HepG2 (cell line): ENCODE measurements around the gene GRAMD1A. TPM values are rescaled to one million over a fixed set of nuclear protein-coding genes. Genes with fewer than 3 reads are reported as not detected.

ENCODE experiments used
- CCAR2 ChIP-seq: fragments of 200-400 bp; formaldehyde crosslinking; optimal IDR thresholded peaks from 2 replicates; pipeline ENCODE3; 2018; ENCODE audit warnings: low read depth, mild to moderate bottlenecking, low read length, moderate library complexity
- HMG20A ChIP-seq: IDR thresholded peaks from 2 replicates; pipeline ENCODE4 v1.6.1; 2016; ENCODE audit warnings: borderline replicate concordance
- HNRNPH1 ChIP-seq: fragments of 200-400 bp; formaldehyde crosslinking; optimal IDR thresholded peaks from 2 replicates; pipeline ENCODE3; 2017; ENCODE audit warnings: mild to moderate bottlenecking, low read depth, low read length
- ISX ChIP-seq: sonication (generic); formaldehyde crosslinking; conservative IDR thresholded peaks from 2 replicates; pipeline ENCODE4 v1.5.0; 2020; ENCODE audit warnings: missing genetic modification reagents
- MTF2 ChIP-seq: sonication (generic); formaldehyde crosslinking; IDR thresholded peaks from 2 replicates; pipeline ENCODE4 v1.5.0; 2020; ENCODE audit warnings: missing genetic modification reagents, borderline replicate concordance
- SNAPC2 ChIP-seq: sonication (generic); formaldehyde crosslinking; IDR thresholded peaks from 2 replicates; pipeline ENCODE4 v1.8.1; 2022; ENCODE audit warnings: mild to moderate bottlenecking, missing genetic modification reagents
- WIZ ChIP-seq: sonication (generic); formaldehyde crosslinking; IDR thresholded peaks from 2 replicates; pipeline ENCODE4 v1.5.1; 2020; ENCODE audit warnings: mild to moderate bottlenecking, missing genetic modification reagents
- YEATS4 ChIP-seq: sonication (generic); formaldehyde crosslinking; IDR thresholded peaks from 2 replicates; pipeline ENCODE4 v1.4.0; 2020; ENCODE audit warnings: missing genetic modification reagents, borderline replicate concordance
- ZFP36 ChIP-seq: fragments of 150-350 bp; IDR thresholded peaks from 2 replicates; pipeline ENCODE4 v1.6.1; 2018; ENCODE audit warnings: borderline replicate concordance, low read length, low read depth; ENCODE audit not compliant: partially characterized antibody
- ZKSCAN8 ChIP-seq: IDR thresholded peaks from 2 replicates; pipeline ENCODE4 v1.6.1; 2016; ENCODE audit warnings: borderline replicate concordance, missing genetic modification reagents, missing compliant biosample characterization
- ZNF331 ChIP-seq: sonication (generic); formaldehyde crosslinking; IDR thresholded peaks from 2 replicates; pipeline ENCODE4 v1.4.0; 2020; ENCODE audit warnings: missing genetic modification reagents
- ZNF350 ChIP-seq: sonication (generic); formaldehyde crosslinking; IDR thresholded peaks from 2 replicates; pipeline ENCODE4 v1.4.0; 2020; ENCODE audit warnings: mild to moderate bottlenecking, low read depth, missing genetic modification reagents, borderline replicate concordance
- ZNF512 ChIP-seq: sonication (generic); formaldehyde crosslinking; IDR thresholded peaks from 2 replicates; pipeline ENCODE4 v1.4.0; 2020; ENCODE audit warnings: mild to moderate bottlenecking, missing genetic modification reagents
- ZNF629 ChIP-seq: sonication (generic); formaldehyde crosslinking; conservative IDR thresholded peaks from 2 replicates; pipeline ENCODE4 v1.5.0; 2020; ENCODE audit warnings: missing genetic modification reagents
- polyA plus RNA-seq, 8 experiments: library from polyadenylated mRNA; depleted of rRNA in 3 of 8; stranded (reverse) in 7 of 8; unstranded in 1 of 8; fragments of >200 nt; fragmentation: Illumina TruSeq in 4 of 8; extraction: Trizol in 4 of 8; gene quantifications; 2 replicates each; pipeline versions ENCODE4 v1.2.1 to v1.2.3, GENCODE V29; 2011 to 2016; ENCODE audit warnings: low read depth in 4 of 8, missing spikeins in 1 of 8, mixed read lengths in 1 of 8; ENCODE audit not compliant: insufficient read depth in 1 of 8
- total RNA-seq, 5 experiments: library from RNA; depleted of rRNA; stranded (reverse); fragments of >200 nt; fragmentation: Illumina TruSeq; extraction: Trizol; gene quantifications; 2 replicates each; pipeline ENCODE4 v1.2.3, GENCODE V29; 2016; ENCODE audit warnings: low read depth in 1 of 5
- TF ChIP-seq, protein P1 (sequence below): sonication (generic); formaldehyde crosslinking; IDR thresholded peaks from 2 replicates; pipeline ENCODE4 v1.8.0; 2022; ENCODE audit warnings: missing genetic modification reagents, mild to moderate bottlenecking, borderline replicate concordance
- TF ChIP-seq, protein P2 (sequence below): sonication (generic); formaldehyde crosslinking; IDR thresholded peaks from 2 replicates; pipeline ENCODE4 v1.5.0; 2020; ENCODE audit warnings: missing genetic modification reagents
- TF ChIP-seq, protein P3 (sequence below): sonication (generic); formaldehyde crosslinking; IDR thresholded peaks from 2 replicates; pipeline ENCODE4 v1.4.0; 2020; ENCODE audit warnings: missing genetic modification reagents, borderline replicate concordance
- TF ChIP-seq, protein P4 (sequence below): IDR thresholded peaks from 2 replicates; pipeline ENCODE4 v1.6.1; 2016; ENCODE audit warnings: missing genetic modification reagents, missing compliant biosample characterization
- TF ChIP-seq, protein P5 (sequence below): fragments of 450-650 bp; IDR thresholded peaks from 2 replicates; pipeline ENCODE4 v1.6.1; 2016

Gene GRAMD1A
- total and polyA plus RNA-seq, 2 of the 13 experiments (the other 11 are each of a cell fraction or from before 2014, with no cell fraction given): 14.7 to 181 TPM

DNA sequence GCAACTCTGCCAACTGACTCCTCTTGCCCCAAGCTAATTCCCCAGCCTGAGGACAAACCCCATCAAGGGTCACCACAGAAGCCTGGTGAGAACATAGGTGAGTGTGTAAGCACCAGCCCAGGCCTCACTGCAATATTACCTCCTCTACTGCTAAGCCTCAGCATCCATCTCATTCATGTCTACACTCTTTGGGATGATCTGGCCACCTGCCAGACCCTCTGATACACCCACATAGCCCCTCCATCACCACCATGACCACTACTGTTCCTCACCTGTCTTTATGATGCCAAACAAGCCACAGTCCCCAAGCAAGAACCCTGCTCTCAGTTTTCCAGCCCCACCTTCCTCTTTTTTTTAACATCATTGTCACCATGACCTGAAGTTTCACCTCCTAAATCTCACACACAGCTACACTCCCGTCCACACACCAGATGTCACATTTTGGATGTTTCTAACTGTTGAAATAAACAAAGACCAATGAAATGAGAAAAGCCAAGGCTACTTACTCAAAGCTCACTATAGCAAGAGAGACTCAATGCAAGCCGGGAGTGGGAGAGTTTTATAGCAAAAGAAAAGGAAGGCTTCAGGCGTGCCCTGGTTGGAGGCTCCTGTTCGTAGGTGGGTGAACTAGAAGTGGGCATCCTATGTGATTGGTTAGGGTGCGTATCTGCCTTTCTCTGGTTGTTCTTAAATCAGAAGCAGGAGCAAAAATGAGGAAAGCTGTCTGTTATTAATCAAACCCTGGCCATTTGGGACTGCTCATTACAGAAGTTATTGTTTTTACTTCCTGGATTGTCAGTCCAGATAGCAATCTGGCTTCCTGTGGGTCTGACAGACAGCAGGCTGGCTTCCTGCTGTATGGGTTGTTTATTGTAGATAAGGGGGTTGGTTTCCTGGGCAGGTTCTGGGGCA is 38.1 kb upstream of the GRAMD1A start (continued):
- TF ChIP-seq, protein P1, sequence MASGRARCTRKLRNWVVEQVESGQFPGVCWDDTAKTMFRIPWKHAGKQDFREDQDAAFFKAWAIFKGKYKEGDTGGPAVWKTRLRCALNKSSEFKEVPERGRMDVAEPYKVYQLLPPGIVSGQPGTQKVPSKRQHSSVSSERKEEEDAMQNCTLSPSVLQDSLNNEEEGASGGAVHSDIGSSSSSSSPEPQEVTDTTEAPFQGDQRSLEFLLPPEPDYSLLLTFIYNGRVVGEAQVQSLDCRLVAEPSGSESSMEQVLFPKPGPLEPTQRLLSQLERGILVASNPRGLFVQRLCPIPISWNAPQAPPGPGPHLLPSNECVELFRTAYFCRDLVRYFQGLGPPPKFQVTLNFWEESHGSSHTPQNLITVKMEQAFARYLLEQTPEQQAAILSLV (CRISPR knock-in tag): no peak
- no peak for TF ChIP-seq ZNF331 (CRISPR knock-in tag)
- no peak for TF ChIP-seq HMG20A
- TF ChIP-seq ISX (CRISPR knock-in tag): no peak
- TF ChIP-seq, protein P2, sequence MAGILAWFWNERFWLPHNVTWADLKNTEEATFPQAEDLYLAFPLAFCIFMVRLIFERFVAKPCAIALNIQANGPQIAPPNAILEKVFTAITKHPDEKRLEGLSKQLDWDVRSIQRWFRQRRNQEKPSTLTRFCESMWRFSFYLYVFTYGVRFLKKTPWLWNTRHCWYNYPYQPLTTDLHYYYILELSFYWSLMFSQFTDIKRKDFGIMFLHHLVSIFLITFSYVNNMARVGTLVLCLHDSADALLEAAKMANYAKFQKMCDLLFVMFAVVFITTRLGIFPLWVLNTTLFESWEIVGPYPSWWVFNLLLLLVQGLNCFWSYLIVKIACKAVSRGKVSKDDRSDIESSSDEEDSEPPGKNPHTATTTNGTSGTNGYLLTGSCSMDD (CRISPR knock-in tag): no peak
- no peak for TF ChIP-seq WIZ (CRISPR knock-in tag)
- TF ChIP-seq, protein P3, sequence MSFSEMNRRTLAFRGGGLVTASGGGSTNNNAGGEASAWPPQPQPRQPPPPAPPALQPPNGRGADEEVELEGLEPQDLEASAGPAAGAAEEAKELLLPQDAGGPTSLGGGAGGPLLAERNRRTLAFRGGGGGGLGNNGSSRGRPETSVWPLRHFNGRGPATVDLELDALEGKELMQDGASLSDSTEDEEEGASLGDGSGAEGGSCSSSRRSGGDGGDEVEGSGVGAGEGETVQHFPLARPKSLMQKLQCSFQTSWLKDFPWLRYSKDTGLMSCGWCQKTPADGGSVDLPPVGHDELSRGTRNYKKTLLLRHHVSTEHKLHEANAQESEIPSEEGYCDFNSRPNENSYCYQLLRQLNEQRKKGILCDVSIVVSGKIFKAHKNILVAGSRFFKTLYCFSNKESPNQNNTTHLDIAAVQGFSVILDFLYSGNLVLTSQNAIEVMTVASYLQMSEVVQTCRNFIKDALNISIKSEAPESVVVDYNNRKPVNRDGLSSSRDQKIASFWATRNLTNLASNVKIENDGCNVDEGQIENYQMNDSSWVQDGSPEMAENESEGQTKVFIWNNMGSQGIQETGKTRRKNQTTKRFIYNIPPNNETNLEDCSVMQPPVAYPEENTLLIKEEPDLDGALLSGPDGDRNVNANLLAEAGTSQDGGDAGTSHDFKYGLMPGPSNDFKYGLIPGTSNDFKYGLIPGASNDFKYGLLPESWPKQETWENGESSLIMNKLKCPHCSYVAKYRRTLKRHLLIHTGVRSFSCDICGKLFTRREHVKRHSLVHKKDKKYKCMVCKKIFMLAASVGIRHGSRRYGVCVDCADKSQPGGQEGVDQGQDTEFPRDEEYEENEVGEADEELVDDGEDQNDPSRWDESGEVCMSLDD (CRISPR knock-in tag): no peak
- TF ChIP-seq CCAR2: no peak
- TF ChIP-seq SNAPC2: peak; percentile 42; the same call in 1 of the 2 replicates
- no peak for TF ChIP-seq HNRNPH1
- no peak for TF ChIP-seq ZFP36
- no peak for TF ChIP-seq ZNF629 (CRISPR knock-in tag)
- TF ChIP-seq YEATS4 (CRISPR knock-in tag): 0 out of 2 replicates have a peak, but pooled peaks have one; percentile 10
- TF ChIP-seq, protein P4, sequence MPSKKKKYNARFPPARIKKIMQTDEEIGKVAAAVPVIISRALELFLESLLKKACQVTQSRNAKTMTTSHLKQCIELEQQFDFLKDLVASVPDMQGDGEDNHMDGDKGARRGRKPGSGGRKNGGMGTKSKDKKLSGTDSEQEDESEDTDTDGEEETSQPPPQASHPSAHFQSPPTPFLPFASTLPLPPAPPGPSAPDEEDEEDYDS (CRISPR knock-in tag): peak; percentile 73; the same call in 1 of the 2 replicates
- TF ChIP-seq, protein P5, sequence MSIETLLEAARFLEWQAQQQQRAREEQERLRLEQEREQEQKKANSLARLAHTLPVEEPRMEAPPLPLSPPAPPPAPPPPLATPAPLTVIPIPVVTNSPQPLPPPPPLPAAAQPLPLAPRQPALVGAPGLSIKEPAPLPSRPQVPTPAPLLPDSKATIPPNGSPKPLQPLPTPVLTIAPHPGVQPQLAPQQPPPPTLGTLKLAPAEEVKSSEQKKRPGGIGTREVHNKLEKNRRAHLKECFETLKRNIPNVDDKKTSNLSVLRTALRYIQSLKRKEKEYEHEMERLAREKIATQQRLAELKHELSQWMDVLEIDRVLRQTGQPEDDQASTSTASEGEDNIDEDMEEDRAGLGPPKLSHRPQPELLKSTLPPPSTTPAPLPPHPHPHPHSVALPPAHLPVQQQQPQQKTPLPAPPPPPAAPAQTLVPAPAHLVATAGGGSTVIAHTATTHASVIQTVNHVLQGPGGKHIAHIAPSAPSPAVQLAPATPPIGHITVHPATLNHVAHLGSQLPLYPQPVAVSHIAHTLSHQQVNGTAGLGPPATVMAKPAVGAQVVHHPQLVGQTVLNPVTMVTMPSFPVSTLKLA: no peak
- no peak for TF ChIP-seq ZNF350 (CRISPR knock-in tag)
- TF ChIP-seq ZNF512 (CRISPR knock-in tag): no peak
- no peak for TF ChIP-seq MTF2 (CRISPR knock-in tag)
- TF ChIP-seq ZKSCAN8 (CRISPR knock-in tag): no peak
